ENCODE measurements around the gene RASGEF1C. TPM values are rescaled to one million over a fixed set of nuclear protein-coding genes. Genes with fewer than 3 reads are reported as not detected.

The RASGEF1C gene
- total RNA-seq, 2 experiments from 2014 or later, result not detected

- CTCF ChIA-PET, result no interaction called here
- Mint-ChIP-seq H3K4me1 (no peaks in the 10 kb centered on the region), H3K9me3 (ENCODE audit: low read depth) (peaks cover 9% of the 10 kb centered on the region), H3K27ac (no peak overlapping the region), H3K4me3 (no peak overlapping the region), H3K36me3 (ENCODE audit: low read depth) (no peaks in the 10 kb centered on the region), H3K27me3 (peaks cover 13% of the 10 kb centered on the region)
- ATAC-seq, result no peak
- intact Hi-C loops (cut with DNase I, micrococcal nuclease), result no loop called here
- POLR2A ChIA-PET, result no interaction called here
- DNase-seq, result no peak
Measured at GRCh38 chr5:180162304-180162661, 46.7 kb downstream of the RASGEF1C start.

- peaks cover 13% of the 10 kb centered on the region for H3K27me3 Mint-ChIP-seq
- no peak for ATAC-seq
- intact Hi-C loops (cut with DNase I, micrococcal nuclease), result no loop called here
- no peak overlapping the region for H3K27ac Mint-ChIP-seq
- CTCF ChIA-PET, result no interaction called here
- no peaks in the 10 kb centered on the region for H3K4me1 Mint-ChIP-seq
- H3K4me3 Mint-ChIP-seq, result no peak overlapping the region
- POLR2A ChIA-PET, result no interaction called here
- H3K36me3 Mint-ChIP-seq (ENCODE audit: low read depth), result no peaks in the 10 kb centered on the region
- DNase-seq, result no peak
- H3K9me3 Mint-ChIP-seq (ENCODE audit: low read depth), result peaks cover 9% of the 10 kb centered on the region
Measured at GRCh38 chr5:180161420-180162303, 47.3 kb downstream of the RASGEF1C start.

GRCh38 chr5:180160789-180161188 lies 48.2 kb downstream of the RASGEF1C start:
- H3K27me3 Mint-ChIP-seq, result peaks cover 15% of the 10 kb centered on the region
- H3K4me1 Mint-ChIP-seq, result no peaks in the 10 kb centered on the region
- POLR2A ChIA-PET, result no interaction called here
- CTCF ChIA-PET, result no interaction called here
- peaks cover 9% of the 10 kb centered on the region for H3K9me3 Mint-ChIP-seq (ENCODE audit: low read depth)
- no peaks in the 10 kb centered on the region for H3K36me3 Mint-ChIP-seq (ENCODE audit: low read depth)
- no peak overlapping the region for H3K27ac Mint-ChIP-seq
- H3K4me3 Mint-ChIP-seq, result no peak overlapping the region
- intact Hi-C loops (cut with DNase I, micrococcal nuclease), result no loop called here
- DNase-seq (no peak), ATAC-seq (no peak)

- H3K27me3 Mint-ChIP-seq, result peaks cover 15% of the 10 kb centered on the region
- H3K27ac Mint-ChIP-seq, result no peak overlapping the region
- ATAC-seq (no peak), DNase-seq (no peak)
- ChIA-PET CTCF (no interaction called here), POLR2A (no interaction called here)
- H3K4me1 Mint-ChIP-seq, result no peaks in the 10 kb centered on the region
- intact Hi-C loops (cut with DNase I, micrococcal nuclease), result no loop called here
- H3K4me3 Mint-ChIP-seq, result no peak overlapping the region
- H3K9me3 Mint-ChIP-seq (ENCODE audit: low read depth), result peaks cover 9% of the 10 kb centered on the region
- no peaks in the 10 kb centered on the region for H3K36me3 Mint-ChIP-seq (ENCODE audit: low read depth)
Measured at GRCh38 chr5:180160215-180160614, 48.8 kb downstream of the RASGEF1C start.

GRCh38 chr5:180159756-180160155 lies 49.3 kb downstream of the RASGEF1C start:
- Mint-ChIP-seq H3K9me3 (ENCODE audit: low read depth) (peaks cover 7% of the 10 kb centered on the region), H3K36me3 (ENCODE audit: low read depth) (no peaks in the 10 kb centered on the region), H3K4me1 (no peaks in the 10 kb centered on the region), H3K27ac (no peak overlapping the region), H3K27me3 (peaks cover 15% of the 10 kb centered on the region), H3K4me3 (no peak overlapping the region)
- CTCF ChIA-PET, result no interaction called here
- POLR2A ChIA-PET, result no interaction called here
- intact Hi-C loops (cut with DNase I, micrococcal nuclease), result no loop called here
- ATAC-seq (no peak), DNase-seq (no peak)

- ATAC-seq (no peak), DNase-seq (no peak)
- H3K27ac Mint-ChIP-seq, result no peak overlapping the region
- ChIA-PET POLR2A (no interaction called here), CTCF (no interaction called here)
- H3K9me3 Mint-ChIP-seq (ENCODE audit: low read depth), result no peaks in the 10 kb centered on the region
- intact Hi-C loops (cut with DNase I, micrococcal nuclease), result no loop called here
- H3K36me3 Mint-ChIP-seq (ENCODE audit: low read depth), result no peaks in the 10 kb centered on the region
- H3K4me1 Mint-ChIP-seq, result no peaks in the 10 kb centered on the region
- no peak overlapping the region for H3K4me3 Mint-ChIP-seq
- peaks cover 13% of the 10 kb centered on the region for H3K27me3 Mint-ChIP-seq
Measured at GRCh38 chr5:180157866-180158265, 51.1 kb downstream of the RASGEF1C start.

- no peak for ATAC-seq
- no peaks in the 10 kb centered on the region for H3K36me3 Mint-ChIP-seq (ENCODE audit: low read depth)
- no peaks in the 10 kb centered on the region for H3K9me3 Mint-ChIP-seq (ENCODE audit: low read depth)
- intact Hi-C loops (cut with DNase I, micrococcal nuclease), result no loop called here
- CTCF ChIA-PET, result no interaction called here
- no peak overlapping the region for H3K4me3 Mint-ChIP-seq
- no peaks in the 10 kb centered on the region for H3K4me1 Mint-ChIP-seq
- peaks cover 15% of the 10 kb centered on the region for H3K27me3 Mint-ChIP-seq
- POLR2A ChIA-PET, result no interaction called here
- no peak for DNase-seq
- no peak overlapping the region for H3K27ac Mint-ChIP-seq
Measured at GRCh38 chr5:180156141-180156540, 52.9 kb downstream of the RASGEF1C start.

- H3K27me3 Mint-ChIP-seq, result peaks cover 15% of the 10 kb centered on the region
- H3K27ac Mint-ChIP-seq, result no peak overlapping the region
- ChIA-PET CTCF (interaction anchor here (0.7 kb wide), 1 partner anchor 988 kb away, joined by 3 read pairs; no protein-coding TSS in a partner anchor), POLR2A (no interaction called here)
- H3K4me1 Mint-ChIP-seq, result no peaks in the 10 kb centered on the region
- H3K4me3 Mint-ChIP-seq, result no peak overlapping the region
- intact Hi-C loops (cut with DNase I, micrococcal nuclease), result no loop called here
- DNase-seq (no peak), ATAC-seq (no peak)
- no peaks in the 10 kb centered on the region for H3K36me3 Mint-ChIP-seq (ENCODE audit: low read depth)
- no peaks in the 10 kb centered on the region for H3K9me3 Mint-ChIP-seq (ENCODE audit: low read depth)
Measured at GRCh38 chr5:180155365-180155926, 53.6 kb downstream of the RASGEF1C start.

GRCh38 chr5:180154821-180155364 lies 54.1 kb downstream of the RASGEF1C start:
- Mint-ChIP-seq H3K4me1 (no peaks in the 10 kb centered on the region), H3K27ac (no peak overlapping the region), H3K27me3 (peaks cover 18% of the 10 kb centered on the region), H3K36me3 (ENCODE audit: low read depth) (no peaks in the 10 kb centered on the region), H3K9me3 (ENCODE audit: low read depth) (peaks cover 5% of the 10 kb centered on the region), H3K4me3 (no peak overlapping the region)
- DNase-seq (no peak), ATAC-seq (no peak)
- ChIA-PET POLR2A (no interaction called here), CTCF (interaction anchor here (0.7 kb wide), 2 partner anchors 49 to 987 kb away, joined by 3 read pairs; no protein-coding TSS in a partner anchor)
- intact Hi-C loops (cut with DNase I, micrococcal nuclease), result no loop called here

- no peak for ATAC-seq
Measured at GRCh38 chr5:180153991-180154390, 55.0 kb downstream of the RASGEF1C start.

GRCh38 chr5:180153099-180153498 lies 55.9 kb downstream of the RASGEF1C start:
- DNase-seq, result no peak
- H3K9me3 Mint-ChIP-seq (ENCODE audit: low read depth), result peaks cover 9% of the 10 kb centered on the region
- ATAC-seq, result no peak
- H3K4me3 Mint-ChIP-seq, result no peak overlapping the region
- intact Hi-C loops (cut with DNase I, micrococcal nuclease), result no loop called here
- CTCF ChIA-PET, result no interaction called here
- POLR2A ChIA-PET, result no interaction called here
- no peaks in the 10 kb centered on the region for H3K4me1 Mint-ChIP-seq
- H3K27ac Mint-ChIP-seq, result no peak overlapping the region
- peaks cover 20% of the 10 kb centered on the region for H3K27me3 Mint-ChIP-seq
- no peaks in the 10 kb centered on the region for H3K36me3 Mint-ChIP-seq (ENCODE audit: low read depth)

More at GRCh38 chr5:180153991-180154390, 55.0 kb downstream of the RASGEF1C start:
- DNase-seq, result no peak
- ChIA-PET POLR2A (no interaction called here), CTCF (interaction anchor here (0.7 kb wide), 1 partner anchor 50 kb away, joined by 3 read pairs; no protein-coding TSS in a partner anchor)
- H3K9me3 Mint-ChIP-seq (ENCODE audit: low read depth), result peaks cover 9% of the 10 kb centered on the region
- H3K36me3 Mint-ChIP-seq (ENCODE audit: low read depth), result no peaks in the 10 kb centered on the region
- H3K27me3 Mint-ChIP-seq, result peaks cover 20% of the 10 kb centered on the region
- H3K27ac Mint-ChIP-seq, result no peak overlapping the region
- no peak overlapping the region for H3K4me3 Mint-ChIP-seq
- H3K4me1 Mint-ChIP-seq, result no peaks in the 10 kb centered on the region
- intact Hi-C loops (cut with DNase I, micrococcal nuclease), result no loop called here

Measured in activated CD4-positive, alpha-beta T cell treated with anti-CD3 and anti-CD28 coated beads for 36 hours (primary cell).